C4-2B (cell line): ENCODE results near the gene LHFPL2.

Experiments used
- CTCF ChIP-seq: fragments of 450-650 bp; conservative IDR thresholded peaks from 2 replicates; pipeline ENCODE4 v1.5.1; 2017; ENCODE audit warnings: mild to moderate bottlenecking
- ZFX ChIP-seq: fragments of 450-650 bp; IDR thresholded peaks from 2 replicates; pipeline ENCODE4 v1.6.1; 2017

- TF ChIP-seq CTCF = no peak
- no peak for TF ChIP-seq ZFX
These were observed 142.1 kb downstream of the LHFPL2 start for GRCh38 chr5:78506261-78507024.
